Ectodermal cell (in vitro differentiated cells): ENCODE data around the gene YLPM1.

Experiments used
- H3K27ac ChIP-seq: 2 replicates; pipeline ENCODE4 v1.7.0; 2013; ENCODE audit warnings: mild to moderate bottlenecking, low read depth, low read length; ENCODE audit not compliant: insufficient read depth, poor library complexity, severe bottlenecking
- H3K27me3 ChIP-seq: 2 replicates; pipeline ENCODE4 v1.7.0; 2013; ENCODE audit warnings: mild to moderate bottlenecking, low read length; ENCODE audit not compliant: insufficient read depth, control insufficient read depth, poor library complexity, severe bottlenecking
- H3K36me3 ChIP-seq: one replicate; pipeline ENCODE4 v1.7.0; 2013; ENCODE audit warnings: low read length; ENCODE audit not compliant: control insufficient read depth, insufficient read depth
- H3K4me1 ChIP-seq: one replicate; pipeline ENCODE4 v1.7.0; 2013; ENCODE audit warnings: low read length; ENCODE audit not compliant: control insufficient read depth, insufficient read depth
- H3K4me3 ChIP-seq: 2 replicates; pipeline ENCODE4 v1.7.0; 2013; ENCODE audit warnings: low read depth, low read length, control low read depth; ENCODE audit not compliant: insufficient read depth
- H3K9me3 ChIP-seq: 2 replicates; pipeline ENCODE4 v1.7.0; 2013; ENCODE audit warnings: mild to moderate bottlenecking, low read length, moderate library complexity; ENCODE audit not compliant: control insufficient read depth
- WGBS, 2 experiments: methylation state at CpG; one replicate each; pipeline ENCODE4 v1.1.7; 2013; ENCODE audit warnings: missing lambda C conversion rate in 2 of 2; 5-methylcytosine and 5-hydroxymethylcytosine counted together

Gene YLPM1

DNA sequence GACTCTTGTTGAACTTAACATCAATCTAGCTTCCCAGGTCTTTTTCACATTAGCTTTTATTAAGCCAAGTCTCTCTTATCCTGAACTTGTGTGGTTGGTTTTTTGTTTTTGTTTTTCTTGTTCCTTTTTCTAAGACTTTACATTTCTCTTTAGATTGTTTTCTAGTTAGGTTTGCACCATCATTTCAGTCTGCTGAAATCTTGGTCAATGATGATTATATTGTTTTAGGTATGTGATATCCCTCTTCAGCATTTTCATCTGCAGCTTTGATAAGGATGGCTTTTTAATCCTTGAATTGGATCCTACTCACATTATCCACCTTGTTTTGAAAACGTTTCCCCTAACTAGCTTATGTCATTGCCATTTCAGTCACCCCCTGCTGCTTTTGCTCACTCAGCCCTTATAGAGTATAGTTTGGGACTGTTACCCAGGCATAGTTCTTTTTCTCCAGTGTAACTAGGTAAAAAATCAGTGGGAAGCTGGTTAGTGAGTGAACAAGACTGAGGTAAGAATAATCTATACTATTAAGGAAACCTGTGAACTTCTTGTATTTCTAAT is 22.0 kb downstream of the YLPM1 start:
- no peaks in the 10 kb centered on the region for H3K4me1 ChIP-seq
- H3K4me3 ChIP-seq = no peak overlapping the region
- no peak overlapping the region for H3K27ac ChIP-seq
- H3K27me3 ChIP-seq = no peaks in the 10 kb centered on the region
- H3K36me3 ChIP-seq = peaks cover 56% of the 10 kb centered on the region
- WGBS, 2 experiments = 65% methylated on average over 1 of the region's 1 CpG; no CpG with 5 or more reads in 1 of the 2 experiments
- no peaks in the 10 kb centered on the region for H3K9me3 ChIP-seq

DNA sequence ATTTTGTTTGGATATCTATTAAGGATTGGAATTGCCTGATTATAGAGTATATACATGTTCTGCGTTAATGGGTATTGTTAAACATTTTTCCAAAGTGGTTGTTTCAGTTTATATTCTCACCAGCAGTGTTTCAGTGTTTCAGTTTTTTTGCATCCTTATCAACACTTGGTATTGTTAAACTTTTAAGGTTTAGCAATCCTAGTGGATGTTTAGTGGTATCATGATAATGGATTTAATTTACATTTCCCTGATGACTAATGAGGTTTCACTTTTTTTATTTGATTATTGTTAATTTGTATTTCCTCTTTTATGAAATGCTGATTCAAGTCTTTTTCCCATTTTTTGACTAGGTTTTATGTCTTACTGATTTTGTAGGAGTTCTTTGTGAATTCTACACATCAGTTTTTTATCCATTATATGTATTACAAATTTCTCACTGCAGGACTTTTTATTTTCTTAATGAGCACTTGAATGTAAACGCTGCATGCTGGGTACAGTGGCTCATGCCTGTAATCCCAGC is 23.7 kb downstream of the YLPM1 start:
- Histone ChIP-seq H3K36me3 (peaks cover 39% of the 10 kb centered on the region), H3K4me1 (no peaks in the 10 kb centered on the region), H3K4me3 (no peak overlapping the region), H3K27me3 (no peaks in the 10 kb centered on the region), H3K27ac (no peak overlapping the region), H3K9me3 (no peaks in the 10 kb centered on the region)
- 90 to 96% methylated on average over 2 of the region's 2 CpGs for WGBS, 2 experiments

DNA sequence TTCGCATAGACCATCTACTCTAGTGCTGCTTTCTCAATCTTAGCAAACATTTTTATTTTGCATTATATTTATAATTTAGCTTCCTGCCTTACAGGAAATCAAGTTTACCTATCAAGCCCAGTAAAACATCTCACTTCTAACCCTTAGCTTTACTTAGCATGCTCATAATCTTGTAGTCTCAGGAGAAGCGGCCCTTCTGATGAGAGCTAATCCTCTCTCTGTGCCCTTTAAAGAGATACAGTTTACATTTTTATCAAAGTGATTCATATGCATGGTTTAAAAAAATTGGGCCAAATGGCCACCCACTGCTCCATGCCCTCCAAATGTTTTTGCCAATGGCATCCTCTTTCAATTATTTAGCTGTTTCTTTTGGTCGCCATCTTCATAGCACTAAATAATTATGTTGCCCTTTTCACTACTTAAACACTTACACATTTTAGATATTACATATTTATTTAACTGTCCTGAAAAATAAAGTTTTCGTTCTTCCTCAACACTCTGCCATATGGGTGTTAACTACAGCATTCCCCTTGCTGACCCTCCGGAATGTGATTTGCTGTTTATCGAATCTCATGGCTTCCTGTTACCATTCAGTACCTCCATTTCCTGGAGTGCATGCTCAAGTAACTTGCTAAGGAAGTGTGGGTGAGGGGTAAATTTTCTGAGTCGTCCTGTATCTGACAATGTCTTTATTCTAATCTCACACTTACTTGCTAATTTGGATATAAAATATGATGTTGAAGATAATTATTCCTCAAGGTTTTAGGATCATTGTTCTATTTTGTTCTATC is 29.3 kb downstream of the YLPM1 start:
- Histone ChIP-seq H3K27ac (no peak overlapping the region), H3K4me1 (peaks cover 2% of the 10 kb centered on the region), H3K36me3 (peaks cover 10% of the 10 kb centered on the region), H3K9me3 (no peaks in the 10 kb centered on the region), H3K4me3 (no peak overlapping the region), H3K27me3 (no peaks in the 10 kb centered on the region)
- WGBS, 2 experiments = 82 to 88% methylated on average over 6 of the region's 7 CpGs

DNA sequence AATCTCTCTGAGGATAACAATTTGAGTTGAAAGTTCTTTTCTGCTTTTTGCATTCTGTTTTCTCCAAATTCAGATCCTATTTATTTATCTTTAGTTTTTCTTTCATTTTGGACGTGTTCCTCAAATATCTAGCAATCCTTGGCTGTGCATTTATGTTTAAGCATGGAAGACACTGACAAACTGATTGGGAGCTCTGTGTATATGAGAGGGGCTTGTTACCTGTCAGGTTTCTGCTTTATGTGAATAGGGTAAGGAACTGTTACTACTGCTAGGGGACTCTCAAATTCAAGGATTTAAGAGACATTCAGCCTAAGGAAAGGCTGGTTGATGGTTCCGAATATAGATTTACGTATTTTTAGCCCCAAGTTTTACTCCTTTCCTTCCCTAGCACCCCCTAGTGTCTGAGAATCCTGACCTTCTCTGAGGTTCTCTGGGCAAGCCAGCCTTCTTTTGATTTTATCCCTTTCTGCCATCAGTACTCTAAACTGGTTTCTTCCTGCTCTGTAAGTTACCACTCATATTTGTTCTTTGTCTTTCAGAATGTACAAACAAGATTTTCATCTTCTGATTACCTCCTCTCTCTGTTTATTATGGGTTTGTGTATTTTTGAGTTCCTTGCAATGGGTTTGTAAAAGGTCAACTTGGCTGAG is 30.5 kb downstream of the YLPM1 start:
- no peak overlapping the region for H3K4me3 ChIP-seq
- no peak overlapping the region for H3K27ac ChIP-seq
- H3K27me3 ChIP-seq = no peaks in the 10 kb centered on the region
- peaks cover 2% of the 10 kb centered on the region for H3K4me1 ChIP-seq
- peaks cover 13% of the 10 kb centered on the region for H3K36me3 ChIP-seq
- H3K9me3 ChIP-seq = no peaks in the 10 kb centered on the region
- WGBS, 2 experiments = 87 to 89% methylated on average over 3 of the region's 3 CpGs

DNA sequence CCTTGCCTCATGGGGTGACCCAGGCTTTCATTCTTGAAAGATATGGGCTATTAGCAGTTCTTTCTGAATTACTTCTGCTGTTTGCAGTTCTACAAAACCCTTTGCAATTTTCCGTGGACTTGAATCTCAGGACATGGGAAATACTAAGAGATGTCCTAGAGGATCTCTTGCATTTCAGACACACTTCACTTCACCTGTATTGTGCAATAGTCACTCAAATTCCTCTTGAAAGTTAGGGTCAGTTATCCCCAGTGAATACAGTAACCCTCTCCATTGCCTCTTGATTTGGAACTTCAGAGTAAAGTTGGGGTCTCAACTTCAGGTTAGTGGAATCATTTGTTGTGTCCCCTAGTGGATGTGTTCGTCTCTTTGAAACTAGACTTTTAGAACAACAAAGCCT is 31.8 kb downstream of the YLPM1 start:
- Histone ChIP-seq H3K9me3 (no peaks in the 10 kb centered on the region), H3K27me3 (no peaks in the 10 kb centered on the region), H3K36me3 (peaks cover 22% of the 10 kb centered on the region), H3K27ac (no peak overlapping the region), H3K4me3 (no peak overlapping the region), H3K4me1 (peaks cover 2% of the 10 kb centered on the region)
- WGBS, 2 experiments = 82 to 99% methylated on average over 2 of the region's 2 CpGs

DNA sequence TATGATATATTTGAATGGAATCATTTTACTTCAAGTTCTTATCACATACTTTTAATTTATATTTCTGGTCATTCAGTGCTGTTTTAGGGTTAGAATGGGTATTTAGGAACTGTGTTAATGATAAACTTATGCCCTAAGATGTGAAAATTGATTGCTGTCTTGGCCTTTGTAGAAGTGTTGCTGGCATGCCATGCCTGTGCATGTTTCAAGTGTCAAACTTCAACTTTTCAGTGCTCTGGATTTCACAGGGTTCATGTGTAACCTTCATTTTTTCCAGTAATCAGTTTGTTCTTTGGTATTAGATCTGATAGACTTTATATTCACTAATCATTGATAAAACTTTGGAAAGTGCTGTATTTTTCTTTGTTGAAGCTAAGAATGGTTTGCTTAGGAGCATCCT is 36.6 kb downstream of the YLPM1 start:
- Histone ChIP-seq H3K4me3 (no peak overlapping the region), H3K4me1 (no peaks in the 10 kb centered on the region), H3K27me3 (no peaks in the 10 kb centered on the region), H3K36me3 (peaks cover 31% of the 10 kb centered on the region), H3K9me3 (no peaks in the 10 kb centered on the region), H3K27ac (no peak overlapping the region)

DNA sequence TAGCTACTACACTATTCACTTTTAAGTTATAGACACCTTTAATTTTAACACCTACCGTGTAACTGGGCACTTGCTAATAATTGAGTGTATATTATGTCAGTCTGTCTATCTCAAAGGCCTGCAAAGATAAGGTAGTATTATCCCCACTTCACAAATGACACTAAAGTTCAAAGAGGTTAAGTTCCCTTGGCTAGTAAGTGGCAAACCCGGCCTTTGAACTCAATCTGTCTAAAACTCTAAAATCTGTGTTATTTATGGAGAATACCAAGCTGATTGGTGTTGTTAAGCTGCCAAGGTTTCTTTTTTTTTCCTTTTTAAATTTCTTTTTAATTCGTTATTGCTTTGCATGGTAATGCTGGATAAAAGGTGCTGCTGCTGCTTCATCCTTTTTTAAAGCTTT is 37.7 kb downstream of the YLPM1 start:
- no peaks in the 10 kb centered on the region for H3K27me3 ChIP-seq
- no peak overlapping the region for H3K4me3 ChIP-seq
- H3K9me3 ChIP-seq = no peaks in the 10 kb centered on the region
- 88 to 100% methylated on average over 1 of the region's 3 CpGs for WGBS, 2 experiments
- no peaks in the 10 kb centered on the region for H3K4me1 ChIP-seq
- peaks cover 31% of the 10 kb centered on the region for H3K36me3 ChIP-seq
- H3K27ac ChIP-seq = no peak overlapping the region

DNA sequence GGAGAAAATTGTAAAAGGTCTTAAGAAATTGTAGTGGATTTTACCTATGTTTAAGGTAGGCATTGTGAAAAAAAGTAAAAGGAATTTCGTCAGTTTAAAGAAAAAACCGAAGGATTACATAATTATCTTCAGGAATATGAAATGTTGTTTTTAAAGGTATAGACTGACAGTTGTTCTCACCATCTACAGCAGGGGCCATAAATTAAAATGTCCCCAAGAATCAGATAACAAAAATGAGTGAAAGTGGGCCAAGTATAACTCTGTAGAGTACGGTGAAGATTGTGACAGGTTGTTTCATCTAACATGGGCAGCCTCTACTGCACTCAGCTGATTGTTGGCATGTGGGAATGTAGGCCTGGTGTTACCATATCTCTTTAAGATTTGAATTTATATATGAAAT is 38.3 kb downstream of the YLPM1 start:
- H3K36me3 ChIP-seq = peaks cover 31% of the 10 kb centered on the region

DNA sequence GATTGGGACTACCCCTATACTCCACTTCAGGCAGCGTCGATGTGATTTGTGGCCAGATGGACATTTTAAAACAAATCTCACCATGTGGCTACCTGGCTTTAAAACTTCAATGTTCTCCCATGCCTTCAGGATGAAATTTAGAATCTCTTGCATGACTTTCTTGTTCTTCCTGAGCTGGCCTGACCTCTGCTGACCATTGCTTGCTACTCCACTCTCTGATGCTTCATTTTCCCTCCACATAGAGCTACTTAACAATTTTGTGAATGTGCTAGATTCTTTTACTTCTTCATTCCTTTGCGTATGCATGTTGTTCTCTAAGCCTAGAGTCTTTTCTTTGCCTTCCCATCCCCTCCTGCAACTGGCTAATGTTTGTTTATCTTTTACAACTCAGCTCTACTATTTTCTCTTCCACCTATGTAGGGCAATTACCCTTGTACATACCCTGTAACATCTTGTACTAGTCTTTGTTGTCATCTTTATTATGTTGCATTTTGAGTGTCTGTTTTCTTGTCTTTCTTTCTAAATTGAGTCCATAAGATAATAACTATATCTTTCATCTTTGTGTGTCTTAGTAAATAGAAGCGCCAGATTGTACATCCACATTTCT is 41.2 kb downstream of the YLPM1 start:
- Histone ChIP-seq H3K9me3 (no peaks in the 10 kb centered on the region), H3K4me3 (no peak overlapping the region), H3K27ac (no peak overlapping the region), H3K27me3 (no peaks in the 10 kb centered on the region), H3K4me1 (no peaks in the 10 kb centered on the region), H3K36me3 (peaks cover 17% of the 10 kb centered on the region)
- 94 to 96% methylated on average over 3 of the region's 4 CpGs for WGBS, 2 experiments

More for the DNA sequence above, 38.3 kb downstream of the YLPM1 start:
- Histone ChIP-seq H3K27me3 (no peaks in the 10 kb centered on the region), H3K27ac (no peak overlapping the region), H3K9me3 (no peaks in the 10 kb centered on the region), H3K4me3 (no peak overlapping the region), H3K4me1 (no peaks in the 10 kb centered on the region)
- 97 to 100% methylated on average over 3 of the region's 3 CpGs for WGBS, 2 experiments
